ENCODE data around the gene XRN1. TPM values are rescaled to one million over a fixed set of nuclear protein-coding genes. Genes with fewer than 3 reads are reported as not detected.
"Not testable (repeated sequence)": the region's sequence is repeated elsewhere in the genome, so short reads cannot be mapped to it uniquely, and the experiment has no call there.

XRN1 gene
- total RNA-seq, 4 donors from 2014 or later, result 30.7 to 63.1 (median 35.2) TPM

DNA sequence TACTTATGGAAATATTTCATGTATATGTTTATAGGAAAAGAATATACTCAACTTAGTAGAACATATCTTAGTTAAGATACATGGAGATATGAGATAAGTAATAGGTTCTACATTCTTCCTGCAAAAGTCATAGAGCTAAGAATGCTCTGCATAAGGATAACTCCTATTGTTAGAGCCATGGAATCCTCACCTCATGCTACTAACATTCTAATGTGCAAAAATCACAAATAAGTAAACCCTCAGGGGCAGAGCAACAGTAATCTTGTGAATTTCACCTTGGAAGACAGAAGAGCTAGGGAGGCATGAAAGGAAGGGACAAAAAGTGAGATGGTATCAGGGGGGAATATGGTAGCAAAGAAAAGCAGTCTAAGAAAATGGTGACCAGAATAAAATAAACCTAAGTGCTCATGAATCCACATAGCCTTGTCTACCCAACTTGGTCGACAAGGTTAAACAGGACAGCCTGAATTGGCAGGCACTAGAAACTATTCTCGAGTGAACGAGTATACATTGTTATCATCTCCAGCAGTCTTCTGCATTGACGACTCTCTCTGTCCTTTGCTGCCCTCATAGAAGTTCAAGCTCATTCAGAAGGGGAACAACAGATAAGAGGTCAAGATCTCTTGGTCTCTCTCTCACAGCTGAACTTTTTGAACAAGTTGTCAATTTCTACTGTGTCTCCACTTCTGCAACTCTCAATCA lies 52.8 kb downstream of the XRN1 start:
- no peak for ATAC-seq (ENCODE audit: low FRiP score)

DNA sequence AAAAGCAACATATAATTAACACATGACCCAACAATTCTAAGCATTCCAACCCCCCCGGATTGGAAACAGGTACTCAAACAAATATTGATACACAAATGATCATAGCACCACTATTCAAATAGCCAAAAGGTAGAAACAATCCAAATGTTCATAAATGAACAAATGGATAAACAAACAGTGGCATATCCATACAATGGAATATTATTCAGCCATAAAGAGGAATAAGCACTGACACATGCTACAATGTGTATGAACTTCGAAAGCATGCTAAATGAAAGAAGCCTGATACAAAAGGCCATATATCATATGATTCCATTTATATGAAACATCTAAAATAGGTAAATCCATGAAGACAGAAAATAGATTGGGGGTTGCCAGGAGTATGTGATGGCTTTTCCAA lies 62.8 kb downstream of the XRN1 start:
- ATAC-seq (ENCODE audit: low FRiP score), result no peak
- no peak for DNase-seq (ENCODE audit: low spot score)
- TF ChIP-seq, protein P1, sequence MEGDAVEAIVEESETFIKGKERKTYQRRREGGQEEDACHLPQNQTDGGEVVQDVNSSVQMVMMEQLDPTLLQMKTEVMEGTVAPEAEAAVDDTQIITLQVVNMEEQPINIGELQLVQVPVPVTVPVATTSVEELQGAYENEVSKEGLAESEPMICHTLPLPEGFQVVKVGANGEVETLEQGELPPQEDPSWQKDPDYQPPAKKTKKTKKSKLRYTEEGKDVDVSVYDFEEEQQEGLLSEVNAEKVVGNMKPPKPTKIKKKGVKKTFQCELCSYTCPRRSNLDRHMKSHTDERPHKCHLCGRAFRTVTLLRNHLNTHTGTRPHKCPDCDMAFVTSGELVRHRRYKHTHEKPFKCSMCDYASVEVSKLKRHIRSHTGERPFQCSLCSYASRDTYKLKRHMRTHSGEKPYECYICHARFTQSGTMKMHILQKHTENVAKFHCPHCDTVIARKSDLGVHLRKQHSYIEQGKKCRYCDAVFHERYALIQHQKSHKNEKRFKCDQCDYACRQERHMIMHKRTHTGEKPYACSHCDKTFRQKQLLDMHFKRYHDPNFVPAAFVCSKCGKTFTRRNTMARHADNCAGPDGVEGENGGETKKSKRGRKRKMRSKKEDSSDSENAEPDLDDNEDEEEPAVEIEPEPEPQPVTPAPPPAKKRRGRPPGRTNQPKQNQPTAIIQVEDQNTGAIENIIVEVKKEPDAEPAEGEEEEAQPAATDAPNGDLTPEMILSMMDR (IDR thresholded peaks at IDR 0.05), result no peak

More for the DNA sequence above, 52.8 kb downstream of the XRN1 start:
- TF ChIP-seq, protein P1 (IDR thresholded peaks at IDR 0.05), result no peak
- no peak for DNase-seq (ENCODE audit: low spot score)

DNA sequence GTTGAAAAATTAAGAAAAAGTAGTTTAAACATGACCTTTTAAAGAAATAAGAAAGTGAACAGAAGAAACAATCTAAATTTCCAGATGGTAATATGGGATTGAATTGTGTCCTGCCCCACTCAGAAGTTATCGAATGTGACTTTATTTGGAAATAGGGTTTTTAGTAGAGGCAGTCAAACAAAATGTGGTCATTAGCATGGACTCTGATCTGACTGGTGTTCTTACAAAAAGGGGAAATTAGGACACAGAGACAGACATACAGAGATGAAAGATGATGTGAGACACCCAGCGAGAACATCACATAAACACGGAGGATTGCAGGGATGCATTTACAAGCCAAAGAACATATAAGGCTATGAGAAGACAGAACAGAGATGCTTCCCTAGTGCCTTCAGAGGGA lies 73.2 kb downstream of the XRN1 start:
- TF ChIP-seq, protein P1 (IDR thresholded peaks at IDR 0.05), result no peak
- ATAC-seq (ENCODE audit: low FRiP score) (no peak), DNase-seq (ENCODE audit: low spot score) (no peak)

DNA sequence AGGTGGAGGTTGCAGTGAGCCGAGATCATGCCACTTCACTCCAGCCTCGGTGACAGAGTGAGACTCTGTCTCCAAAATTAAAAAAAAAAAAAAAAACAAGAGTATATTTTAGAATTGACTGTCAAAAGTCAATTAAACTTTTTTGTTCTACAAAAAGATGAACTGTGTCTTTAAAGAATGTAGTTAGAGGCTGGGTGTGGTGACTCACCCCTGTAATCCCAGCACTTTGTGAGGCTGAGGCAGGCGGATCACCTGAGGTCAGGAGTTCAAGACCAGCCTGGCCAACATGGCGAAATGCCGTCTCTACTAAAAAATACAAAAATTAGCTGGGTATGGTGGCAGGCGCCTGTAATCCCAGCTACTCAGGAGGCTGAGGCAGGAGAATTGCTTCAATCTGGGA lies 78.3 kb downstream of the XRN1 start:
- not testable (repeated sequence) for ATAC-seq (ENCODE audit: low FRiP score)

DNA sequence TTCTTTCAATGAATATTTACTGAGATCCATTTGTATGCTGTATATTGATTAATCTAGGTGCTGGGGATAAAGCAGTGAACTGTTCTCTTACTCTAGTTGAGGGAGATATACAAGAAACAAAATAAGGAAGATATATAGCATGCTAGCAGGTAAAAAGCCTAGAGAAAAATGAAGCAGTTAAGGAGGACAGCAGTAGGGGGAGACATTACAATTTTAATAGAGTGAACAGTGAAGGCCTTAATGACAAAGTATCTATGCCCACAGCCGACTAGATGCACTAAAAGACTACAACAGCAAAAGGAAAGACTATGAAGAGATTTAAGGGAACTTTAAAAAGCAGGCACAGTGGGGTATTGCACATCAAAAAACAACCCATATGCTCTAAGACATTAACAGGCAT lies 81.4 kb downstream of the XRN1 start:
- ATAC-seq (ENCODE audit: low FRiP score) (no peak), DNase-seq (ENCODE audit: low spot score) (no peak)
- TF ChIP-seq, protein P1 (IDR thresholded peaks at IDR 0.05), result no peak

More for the DNA sequence above, 78.3 kb downstream of the XRN1 start:
- DNase-seq (ENCODE audit: low spot score), result not testable (repeated sequence)

DNA sequence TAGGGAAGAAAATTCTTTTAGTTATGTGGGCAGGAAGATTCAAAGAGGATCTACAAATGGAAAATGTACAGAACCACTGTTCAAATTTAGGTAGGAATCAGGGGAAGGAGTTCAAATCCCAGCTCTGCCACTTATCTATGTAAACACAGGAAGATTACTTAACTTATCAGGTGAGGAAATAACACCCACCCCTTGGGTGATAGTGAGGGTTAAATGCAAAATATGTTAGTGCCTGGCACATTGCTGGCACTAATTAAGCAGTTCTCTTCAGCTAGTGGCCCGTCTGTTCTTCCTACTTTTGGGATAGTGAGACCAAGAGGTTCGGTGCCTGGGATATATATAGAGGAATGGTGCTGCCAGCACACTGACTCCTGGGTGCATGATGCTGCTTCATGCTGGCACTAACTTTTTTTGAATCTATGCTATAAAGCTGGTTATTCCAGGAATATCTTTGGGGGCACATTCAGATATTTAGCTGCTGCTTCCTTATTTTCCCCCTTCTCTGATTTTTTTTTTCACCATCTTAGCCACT lies 83.8 kb downstream of the XRN1 start:
- ATAC-seq (ENCODE audit: low FRiP score) (no peak), DNase-seq (ENCODE audit: low spot score) (no peak)
- TF ChIP-seq, protein P1 (IDR thresholded peaks at IDR 0.05), result no peak

DNA sequence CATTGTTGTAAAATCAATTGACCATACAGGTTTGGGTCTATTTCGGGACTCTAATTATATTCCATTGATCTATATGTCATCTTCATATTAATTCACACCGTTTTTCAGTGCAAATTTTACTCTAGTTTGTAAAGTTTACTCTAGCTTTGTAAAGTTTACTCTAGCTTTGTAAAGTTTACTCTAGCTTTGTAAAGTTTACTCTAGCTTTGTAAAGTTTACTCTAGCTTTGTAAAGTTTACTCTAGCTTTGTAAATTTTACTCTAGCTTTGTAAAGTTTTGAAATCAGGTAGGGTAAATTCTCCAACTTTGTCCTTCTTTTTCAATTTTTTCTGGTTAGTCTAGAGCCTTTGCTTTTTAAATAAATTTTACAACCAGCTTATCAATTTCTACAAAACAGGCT lies 84.4 kb downstream of the XRN1 start:
- not testable (repeated sequence) for DNase-seq (ENCODE audit: low spot score); ATAC-seq (ENCODE audit: low FRiP score)

DNA sequence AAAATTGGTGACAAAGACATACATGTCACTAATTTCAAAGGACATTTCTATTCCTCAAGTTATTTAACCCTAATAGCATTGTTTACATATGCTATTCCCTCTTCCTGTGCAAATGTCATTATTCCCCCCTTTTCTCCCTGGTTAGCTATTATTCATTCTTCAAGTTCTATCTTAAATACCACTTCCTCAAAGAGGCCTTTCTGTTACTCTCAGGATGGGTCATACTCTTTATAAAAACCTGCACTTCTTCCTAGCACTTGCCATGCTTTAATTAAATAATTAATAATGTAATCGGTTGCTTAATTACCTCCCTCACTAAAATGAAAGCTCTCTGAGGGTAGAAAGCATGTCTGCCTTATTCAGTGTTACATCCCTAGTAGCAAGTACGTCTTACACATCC lies 88.5 kb downstream of the XRN1 start:
- DNase-seq (ENCODE audit: low spot score) (no peak), ATAC-seq (ENCODE audit: low FRiP score) (no peak)
- TF ChIP-seq, protein P1 (IDR thresholded peaks at IDR 0.05), result no peak

Measured in omental fat pad (tissue), 4 donors.